Kidney capillary endothelial cell (primary cell): ENCODE measurements around the gene STOML1.
"Not testable (repeated sequence)": the region's sequence is repeated elsewhere in the genome, so short reads cannot be mapped to it uniquely, and the experiment has no call there.

Experiments used
- DNase-seq: peaks from one replicate; pipeline ENCODE4 v3.0.0-alpha.2; 2018; ENCODE audit warnings: low spot score

Gene STOML1

DNA sequence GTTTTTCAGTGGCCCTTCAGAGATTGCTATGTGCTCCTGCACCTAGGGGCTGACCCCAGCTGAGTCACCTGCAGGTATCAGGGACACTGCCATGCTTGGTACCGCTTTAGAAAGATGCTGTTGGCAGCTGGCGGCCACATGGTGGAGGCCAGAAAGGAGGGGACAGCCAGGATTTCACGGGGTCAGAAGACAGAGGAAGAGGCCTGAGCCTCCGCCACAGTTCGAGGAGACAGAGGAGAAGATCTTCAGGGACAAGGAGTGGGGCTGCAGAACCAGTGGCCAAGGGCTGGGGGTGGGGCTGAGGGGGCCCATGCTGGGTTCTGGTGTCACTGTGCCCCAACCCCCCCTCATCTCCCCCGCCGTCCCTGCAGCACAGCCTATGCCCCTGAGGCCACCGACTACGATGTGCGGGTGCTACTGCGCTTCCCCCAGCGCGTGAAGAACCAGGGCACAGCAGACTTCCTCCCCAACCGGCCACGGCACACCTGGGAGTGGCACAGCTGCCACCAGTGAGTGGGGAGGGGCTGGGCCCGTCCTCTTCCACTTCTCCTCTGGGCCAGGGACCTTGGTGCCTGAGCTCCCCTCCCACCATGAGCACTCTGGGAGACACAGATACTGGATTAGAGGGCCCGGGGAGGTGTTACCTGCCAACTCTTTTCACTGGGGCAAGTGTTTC, 45.9 kb downstream of the STOML1 start:
- DNase-seq: no peak

DNA sequence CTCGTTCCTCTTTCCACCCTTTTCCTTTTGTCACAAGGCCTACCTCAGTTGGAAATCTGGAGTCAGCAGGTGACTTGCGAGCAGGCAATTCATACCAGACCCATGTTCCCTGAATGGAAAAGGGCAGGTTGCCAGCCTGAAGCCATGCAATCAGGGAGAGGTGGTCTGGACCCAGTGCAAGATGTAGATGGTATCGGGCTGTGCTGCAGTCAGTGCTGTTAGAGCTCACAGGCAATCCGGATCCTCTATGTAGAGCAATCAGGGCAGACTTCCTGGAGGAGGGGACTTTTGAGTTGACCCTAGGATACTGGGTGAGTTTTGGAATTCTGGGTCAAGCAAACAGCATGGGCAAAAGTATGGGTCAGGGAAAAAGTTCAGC, 47.0 kb downstream of the STOML1 start:
- DNase-seq: no peak

DNA sequence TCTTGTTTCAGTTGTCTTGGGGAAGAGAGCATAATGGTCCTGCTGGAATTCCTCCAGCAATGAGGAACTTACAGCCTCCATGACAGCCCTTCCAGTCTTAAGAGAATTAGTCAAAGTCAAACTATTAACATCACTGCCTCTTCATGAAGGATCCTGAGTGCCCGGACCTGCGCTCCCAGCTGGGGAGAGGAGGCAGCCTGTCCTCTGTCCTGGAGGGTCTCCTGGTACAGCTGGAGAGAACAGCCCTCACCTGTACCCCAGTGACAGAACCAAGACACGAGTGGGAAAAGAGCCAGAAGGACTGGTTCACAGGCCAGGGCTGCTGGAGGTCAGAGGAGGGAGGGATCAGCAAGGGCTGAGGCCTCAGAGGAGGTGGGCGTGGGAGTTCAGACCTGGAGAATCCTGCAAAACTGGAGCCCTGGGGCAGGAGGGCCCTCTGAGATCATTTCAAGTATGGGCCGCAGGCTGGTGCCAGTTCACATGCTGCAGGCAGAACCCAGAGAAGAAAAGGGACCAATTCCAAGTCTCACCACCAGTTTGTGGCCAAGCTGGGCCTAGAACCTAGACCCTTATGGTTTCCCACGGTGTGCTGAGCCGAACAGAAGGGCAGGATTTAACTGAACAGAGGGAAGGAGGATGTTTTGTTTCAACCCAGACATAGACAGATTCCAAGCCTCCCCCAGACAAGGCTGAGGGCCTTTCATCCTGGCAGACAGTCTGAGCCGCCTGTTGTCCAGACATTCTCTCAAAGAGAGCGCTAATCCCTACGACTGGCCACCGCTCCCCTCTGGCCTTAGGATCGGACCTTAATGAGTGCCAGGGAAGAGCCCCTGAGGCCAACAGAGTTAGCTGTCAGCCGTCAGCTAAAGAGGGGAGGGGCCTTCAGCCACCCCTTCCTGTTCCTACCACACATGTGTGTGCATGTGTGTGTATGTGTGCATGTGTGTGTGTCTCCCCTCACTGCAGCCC, 47.6 kb downstream of the STOML1 start:
- no peak for DNase-seq

DNA sequence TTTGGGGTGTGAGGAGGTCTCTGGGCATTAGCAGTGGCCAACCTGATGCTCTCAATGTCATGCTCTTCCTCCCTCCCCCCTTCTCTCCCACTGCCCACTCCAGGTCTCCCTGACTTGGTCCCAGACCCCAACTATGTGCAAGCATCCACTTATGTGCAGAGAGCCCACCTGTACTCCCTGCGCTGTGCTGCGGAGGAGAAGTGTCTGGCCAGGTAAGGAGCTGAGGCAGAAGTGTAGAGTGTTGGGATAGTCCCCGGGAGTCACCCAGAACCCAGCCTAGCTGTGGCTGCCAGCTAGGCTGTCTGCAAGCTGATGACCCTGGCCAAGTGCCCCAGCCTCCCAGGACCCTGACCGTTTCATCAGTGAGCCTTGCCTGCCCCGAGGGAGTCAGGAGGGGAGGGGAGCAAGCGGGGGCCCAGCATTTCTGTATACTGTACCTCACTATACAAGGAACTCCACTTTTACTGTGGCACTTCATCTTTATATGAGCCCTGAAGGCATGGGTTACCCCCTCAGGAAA, 49.3 kb downstream of the STOML1 start:
- no peak for DNase-seq

DNA sequence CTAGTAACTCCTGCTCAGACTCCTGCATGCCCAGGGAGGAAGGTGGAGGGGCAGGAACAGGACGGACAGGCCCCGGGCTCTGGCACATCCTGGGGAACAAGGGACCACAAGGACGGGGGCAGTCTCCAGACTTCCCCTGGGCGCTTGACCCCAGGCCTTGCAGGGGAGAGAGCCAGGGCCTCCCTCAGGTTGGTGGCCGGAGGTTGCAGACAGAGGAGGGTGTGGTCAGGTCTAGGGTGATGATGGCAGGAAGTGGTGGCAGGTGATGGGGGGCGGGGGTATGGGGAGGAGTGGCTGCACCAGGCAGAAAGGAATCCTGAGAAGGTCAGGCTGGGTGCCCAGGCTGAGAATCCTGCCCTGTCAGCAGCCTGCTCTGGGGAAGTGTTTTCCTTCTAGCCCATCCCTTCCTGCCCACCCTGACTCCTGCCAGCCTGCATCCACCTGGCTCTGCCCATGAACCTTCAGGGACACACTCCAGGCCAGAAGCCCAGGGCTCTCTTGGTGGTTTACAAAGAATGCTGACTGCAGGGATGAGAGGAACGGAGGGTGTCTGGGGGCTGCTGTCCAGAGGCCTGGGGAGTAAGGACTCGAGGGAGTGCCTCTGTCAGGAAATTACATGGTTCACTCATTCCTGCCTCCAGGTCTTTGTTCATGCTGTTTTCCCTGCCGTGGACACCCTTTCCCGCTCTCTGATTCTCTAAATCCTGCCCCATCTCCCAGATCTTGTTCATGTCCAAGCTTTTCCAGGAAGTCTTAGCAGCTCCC, 50.0 kb downstream of the STOML1 start:
- DNase-seq: no peak

DNA sequence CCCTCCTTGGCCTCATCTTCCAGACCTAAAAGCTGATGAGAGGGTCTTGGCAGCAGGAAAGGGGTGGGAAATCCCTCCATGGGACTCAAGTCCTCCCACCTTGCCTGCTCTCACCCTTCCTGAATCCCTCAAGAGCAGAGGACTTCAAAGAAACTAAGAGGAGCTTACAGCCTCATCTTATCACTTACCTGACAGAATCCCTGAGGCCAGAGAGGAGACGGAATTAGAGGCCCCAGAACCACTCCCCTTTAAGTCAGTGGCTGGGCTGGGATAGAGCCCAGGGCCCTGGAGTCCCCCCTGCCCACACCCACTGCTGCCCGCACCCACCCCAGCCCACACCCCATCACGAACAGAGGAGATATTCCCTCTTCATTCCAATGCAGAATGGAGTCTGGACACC, 50.6 kb downstream of the STOML1 start:
- no peak for DNase-seq

DNA sequence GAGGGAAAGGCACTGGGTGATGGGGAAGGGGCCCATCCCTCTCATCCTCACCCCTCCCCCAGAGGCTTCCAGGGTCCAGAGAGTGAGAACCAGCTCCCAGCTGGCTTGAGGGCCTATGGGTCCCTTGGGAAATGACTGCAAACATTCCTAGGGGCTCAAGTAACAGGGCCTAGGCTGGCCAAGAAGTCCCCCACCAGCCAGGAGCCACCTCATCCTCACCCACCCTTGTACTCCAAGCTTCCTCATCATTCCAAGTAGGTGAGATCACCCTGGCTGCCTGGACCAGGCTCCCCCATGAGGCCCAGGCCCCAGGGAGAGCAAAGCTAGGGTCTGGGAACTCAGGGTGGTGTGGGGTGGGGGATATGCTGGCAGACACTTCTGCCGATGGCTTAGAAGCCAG, 51.1 kb downstream of the STOML1 start:
- DNase-seq: peak; percentile 32

DNA sequence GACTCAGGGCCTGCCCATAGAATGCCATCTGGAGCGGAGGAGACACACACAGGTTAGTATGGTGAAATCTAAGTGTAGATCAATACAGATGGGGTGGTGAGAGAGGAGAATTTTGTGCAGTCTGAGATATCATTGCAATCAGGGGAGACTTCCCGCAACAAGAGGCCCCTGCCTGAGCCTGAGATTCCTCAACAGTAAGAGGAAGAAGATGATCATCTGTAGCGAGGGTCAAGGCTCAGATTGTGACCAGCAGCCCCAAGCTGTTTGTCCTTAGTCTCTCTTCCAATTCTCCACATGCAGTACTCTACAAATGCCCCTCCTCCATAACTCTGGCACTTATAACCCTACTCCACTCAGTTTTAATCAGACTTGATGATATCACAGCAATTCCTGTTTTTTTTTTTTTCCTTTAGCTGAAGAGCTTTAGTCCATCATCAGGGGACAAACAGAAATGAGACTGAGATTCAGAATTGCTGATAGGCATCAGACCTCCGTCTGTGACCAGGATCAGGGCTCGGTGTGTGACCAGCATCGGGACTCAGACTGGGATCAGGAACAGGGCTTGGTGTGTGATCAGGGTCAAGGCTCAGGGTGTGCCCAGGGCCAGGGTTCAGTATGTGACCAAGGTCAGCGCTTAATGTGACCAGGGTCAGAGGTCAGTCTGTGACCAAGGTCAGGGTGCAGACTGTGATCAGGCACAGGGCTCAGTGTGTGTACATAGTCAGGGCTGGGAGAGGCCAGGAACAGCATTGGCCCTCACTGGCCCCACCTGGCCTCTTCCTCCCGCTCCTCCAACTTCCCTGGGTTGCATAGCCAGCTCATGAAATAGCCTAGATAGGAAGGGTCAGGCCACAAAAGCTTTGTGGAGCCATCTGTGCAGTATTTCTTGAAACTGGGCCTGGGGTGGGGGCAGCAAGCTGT, 51.8 kb downstream of the STOML1 start:
- no peak for DNase-seq

DNA sequence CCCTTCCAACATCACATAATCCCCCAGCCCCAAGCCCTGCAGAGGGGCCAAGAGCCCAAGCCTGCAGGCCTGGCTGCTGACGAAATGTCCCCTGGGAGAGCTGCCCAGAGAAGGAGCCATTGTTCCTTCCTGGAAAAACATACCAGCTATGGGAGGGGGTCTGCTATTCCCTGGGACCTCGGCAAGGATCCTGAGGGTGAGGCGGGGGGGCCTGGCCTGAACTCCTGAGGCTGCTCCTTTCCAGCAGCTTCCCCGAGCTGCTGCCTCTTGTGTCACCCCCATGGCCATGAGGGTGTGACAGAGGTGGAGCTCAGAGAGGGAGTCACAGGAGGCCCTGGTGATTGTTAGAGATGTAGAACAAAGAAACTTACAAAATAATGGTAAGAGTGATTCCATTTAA, 53.0 kb downstream of the STOML1 start:
- no peak for DNase-seq

DNA sequence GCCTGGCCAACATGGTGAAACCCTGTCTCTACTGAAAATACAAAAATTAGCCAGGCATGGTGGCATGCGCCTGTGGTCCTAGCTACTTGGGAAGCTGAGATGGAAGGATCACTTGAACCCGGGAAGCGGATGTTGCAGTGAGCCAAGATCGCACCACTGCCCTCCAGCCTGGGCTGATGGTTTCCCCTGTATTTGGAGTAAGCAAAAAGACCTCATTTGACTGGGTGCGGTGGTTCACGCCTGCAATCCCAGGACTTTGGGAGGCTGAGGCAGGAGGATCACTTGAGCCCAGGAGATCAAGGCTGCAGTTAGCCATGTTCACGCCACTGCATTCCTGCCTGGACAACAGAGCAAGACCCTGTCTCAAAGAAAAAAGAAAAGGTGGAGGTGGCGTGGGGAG, 53.6 kb downstream of the STOML1 start:
- not testable (repeated sequence) for DNase-seq

DNA sequence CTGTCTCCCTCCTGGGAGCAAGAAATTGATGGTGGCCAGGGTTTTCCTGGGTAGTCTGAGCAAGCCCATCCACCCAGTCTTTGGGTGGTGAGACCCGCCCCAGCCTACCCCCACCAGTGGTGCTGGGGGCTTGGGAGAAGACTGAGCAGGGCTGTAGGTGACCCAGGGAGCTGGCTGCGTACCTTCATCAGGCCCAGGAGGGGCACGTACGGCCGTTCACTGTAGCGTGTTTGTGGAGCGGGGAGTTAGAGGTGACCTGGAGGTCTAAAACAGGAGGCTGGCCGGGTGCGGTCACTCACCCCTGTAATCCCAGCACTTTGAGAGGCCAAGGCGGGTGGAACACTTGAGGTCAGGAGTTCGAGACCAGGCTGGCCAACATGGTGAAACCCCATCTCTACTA, 54.4 kb downstream of the STOML1 start:
- no peak for DNase-seq

DNA sequence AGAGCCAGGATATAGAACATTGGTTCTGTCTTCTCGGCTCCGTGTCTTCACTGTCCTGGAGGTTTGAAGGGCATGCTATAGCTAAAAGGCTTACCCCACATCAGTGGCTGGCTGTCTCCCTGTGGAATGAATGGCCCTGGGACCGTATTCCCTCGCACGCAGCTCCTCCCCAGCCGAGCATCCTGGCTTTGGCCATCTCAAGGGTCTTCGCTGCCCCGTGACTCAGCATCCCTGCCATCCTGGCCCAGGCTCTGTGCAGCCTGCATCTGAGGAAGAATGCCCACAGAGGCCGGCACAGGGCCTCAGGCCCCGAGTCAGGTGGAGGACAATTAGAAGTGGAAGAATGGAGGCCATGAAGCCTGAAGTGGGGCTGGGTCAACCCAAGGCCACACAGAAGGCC, 54.8 kb downstream of the STOML1 start:
- no peak for DNase-seq

DNA sequence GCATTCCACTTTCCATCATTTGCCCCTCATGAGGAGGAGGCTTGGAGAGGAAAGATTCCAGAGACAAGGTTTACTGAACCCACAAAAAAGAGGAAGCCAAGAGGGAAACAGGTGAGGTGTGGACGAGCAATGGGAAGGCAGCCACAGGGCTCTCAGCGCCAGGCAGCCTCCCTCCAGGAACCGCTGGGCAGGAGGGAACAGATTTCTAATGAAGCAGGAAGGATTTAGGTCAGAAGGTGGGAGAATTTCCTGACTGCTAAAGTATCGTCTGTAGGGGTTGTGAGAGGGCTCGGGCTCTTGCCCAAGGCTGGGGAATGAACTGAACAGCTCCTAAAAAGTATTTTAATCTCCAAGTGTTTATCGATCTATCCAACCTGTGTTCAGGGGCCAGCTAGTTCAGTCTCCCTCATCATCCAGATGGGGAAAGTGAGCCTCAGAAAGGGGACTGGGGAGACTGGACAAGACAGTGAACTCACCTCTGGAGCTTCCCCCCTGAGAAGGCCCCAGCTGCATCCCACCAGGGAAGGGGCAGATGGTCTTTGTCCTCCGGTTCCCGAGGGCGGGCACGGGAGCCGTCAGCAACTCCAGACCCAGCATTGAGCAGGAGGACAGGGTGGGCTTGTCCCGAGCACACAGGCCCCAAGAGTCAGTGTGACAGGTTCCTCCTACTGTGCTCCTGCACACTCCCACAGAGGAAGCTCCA, 55.4 kb downstream of the STOML1 start:
- DNase-seq: no peak

DNA sequence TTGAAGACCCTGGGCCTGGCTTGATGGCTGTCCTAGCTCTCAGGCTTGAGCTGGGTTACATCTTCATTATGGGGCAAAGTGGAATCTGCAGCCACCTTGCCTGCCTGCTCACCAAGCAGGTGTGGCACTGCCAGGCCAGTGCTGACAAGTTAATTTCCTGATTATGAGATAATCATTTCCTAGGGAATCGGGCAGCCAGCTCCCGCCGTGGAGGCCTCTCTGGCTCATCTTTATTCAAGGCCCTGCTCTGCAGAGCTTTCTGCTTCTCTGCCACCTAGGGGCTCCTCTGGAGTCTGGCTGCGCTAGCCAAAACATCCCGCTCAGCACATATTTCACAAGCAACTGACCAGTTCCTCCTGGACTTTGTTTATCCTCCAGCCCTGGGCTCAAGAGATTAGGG, 55.9 kb downstream of the STOML1 start:
- DNase-seq: no peak

DNA sequence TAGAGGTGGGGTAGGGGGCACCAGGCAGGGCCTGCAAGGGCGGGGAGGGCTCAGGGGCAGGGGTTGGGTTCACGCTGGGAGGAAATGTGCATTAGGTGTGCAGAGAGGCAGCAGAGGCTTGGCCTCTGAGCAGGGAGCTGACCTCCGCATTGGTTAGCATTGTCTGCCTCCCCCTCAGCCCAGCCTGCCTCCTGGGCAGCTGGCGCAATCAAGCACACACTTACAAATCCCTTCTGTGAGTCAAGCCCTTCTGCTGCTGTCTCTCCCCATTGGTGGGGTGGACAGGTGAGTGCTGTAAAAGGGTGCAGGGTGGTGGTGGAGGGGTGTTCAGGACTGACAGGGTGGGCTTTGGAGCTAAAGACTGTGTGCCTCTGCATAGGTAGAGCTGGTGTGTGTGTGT, 56.5 kb downstream of the STOML1 start:
- DNase-seq: no peak

DNA sequence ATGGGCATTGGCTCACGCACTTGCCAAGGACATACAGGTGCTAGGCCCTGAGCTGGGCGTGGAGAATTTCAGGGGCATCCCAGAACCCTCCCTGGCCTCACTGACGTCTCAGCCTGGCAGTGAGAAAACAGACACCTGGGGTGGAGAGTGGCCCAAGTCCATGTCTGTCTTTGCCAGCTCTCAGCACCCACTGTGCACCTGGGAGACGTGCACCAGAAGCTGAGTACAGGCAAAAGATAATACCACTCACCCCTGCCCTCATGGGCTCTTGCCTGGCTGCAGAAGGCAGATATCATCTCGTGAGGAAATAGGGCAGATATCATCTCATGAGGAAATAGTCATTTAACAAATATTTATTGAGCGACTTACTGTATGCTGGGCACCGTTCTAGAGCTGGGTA, 57.8 kb downstream of the STOML1 start:
- DNase-seq: no peak

DNA sequence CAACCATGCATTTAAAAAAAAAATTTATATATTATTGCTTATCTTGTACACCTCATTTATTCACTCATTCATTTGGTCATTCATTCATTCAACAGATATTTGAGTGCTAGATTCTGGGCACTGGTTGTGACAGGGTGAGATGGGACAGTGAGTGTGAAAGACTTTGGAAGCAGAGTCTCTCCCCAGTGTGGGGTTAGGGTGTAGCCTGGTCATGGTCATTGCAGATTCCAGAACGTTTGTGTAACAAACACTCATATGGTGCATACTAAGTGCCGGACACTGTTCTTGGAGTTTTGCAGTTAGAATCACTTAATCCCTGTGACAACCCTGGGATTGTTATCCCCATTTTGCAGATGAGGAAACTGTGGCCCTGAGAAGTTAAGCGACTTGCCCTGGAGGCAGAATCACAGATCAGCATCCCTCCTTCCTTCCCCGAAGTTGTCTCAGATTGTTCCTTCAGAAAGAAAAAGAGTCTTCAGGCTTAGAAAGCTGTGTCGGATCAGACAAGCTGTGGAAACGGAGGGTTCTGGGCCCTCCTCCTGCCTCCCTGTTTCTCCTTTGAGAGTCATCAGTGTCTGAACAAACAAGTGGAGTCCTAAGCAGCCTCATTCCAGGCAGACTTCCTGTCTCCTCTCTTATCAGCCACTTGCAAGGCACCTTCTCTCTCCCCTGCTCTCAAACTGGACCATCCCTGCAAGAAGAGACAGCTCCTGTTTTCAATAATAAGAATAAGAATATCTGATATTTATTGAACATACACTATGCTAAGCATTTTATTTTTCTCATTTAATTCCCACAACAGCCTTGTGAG, 59.5 kb downstream of the STOML1 start:
- no peak for DNase-seq

DNA sequence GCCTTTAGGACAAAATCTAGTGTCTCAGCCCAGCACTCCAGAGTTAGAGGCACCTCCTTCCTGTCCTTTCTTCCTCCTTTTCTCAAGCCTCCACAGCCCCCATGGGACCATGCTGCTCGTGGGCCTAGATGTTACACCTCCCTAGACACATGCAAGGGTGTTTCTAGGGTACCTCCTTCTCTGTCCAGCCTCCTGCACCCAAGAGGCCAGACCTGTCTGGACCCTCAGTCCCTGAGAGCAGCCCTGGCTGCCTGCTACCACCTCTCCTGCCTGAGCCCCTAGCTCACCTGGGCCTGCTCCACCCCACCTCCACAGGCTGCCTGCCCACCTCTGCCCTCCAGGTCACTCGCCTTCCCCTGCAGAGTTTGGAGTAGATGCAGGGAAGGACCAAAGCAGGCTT, 60.7 kb downstream of the STOML1 start:
- no peak for DNase-seq

DNA sequence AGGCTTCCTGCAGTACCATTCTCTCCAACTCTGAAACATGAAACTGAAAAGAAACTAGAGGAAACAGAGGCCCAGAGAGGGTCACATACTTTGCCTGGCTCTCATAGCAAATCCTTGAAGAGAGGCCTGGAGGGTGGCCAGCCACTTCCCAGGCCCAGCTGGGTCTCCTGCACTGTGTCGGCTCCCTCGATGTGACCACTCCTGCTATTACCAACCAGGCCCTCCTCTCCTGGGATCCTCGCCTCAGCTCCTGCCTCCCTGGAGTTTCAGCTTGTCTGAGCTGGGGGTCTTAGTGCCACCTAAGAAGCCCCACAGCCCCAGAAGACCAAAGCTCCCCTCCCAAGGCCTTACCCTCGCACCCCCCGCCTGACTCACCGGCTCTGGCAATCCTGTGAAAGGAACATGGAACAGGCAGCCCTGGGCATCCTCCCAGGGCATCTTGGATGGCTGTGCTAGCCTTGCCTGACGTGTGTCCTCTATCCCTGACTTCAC, 61.3 kb downstream of the STOML1 start:
- DNase-seq: no peak

DNA sequence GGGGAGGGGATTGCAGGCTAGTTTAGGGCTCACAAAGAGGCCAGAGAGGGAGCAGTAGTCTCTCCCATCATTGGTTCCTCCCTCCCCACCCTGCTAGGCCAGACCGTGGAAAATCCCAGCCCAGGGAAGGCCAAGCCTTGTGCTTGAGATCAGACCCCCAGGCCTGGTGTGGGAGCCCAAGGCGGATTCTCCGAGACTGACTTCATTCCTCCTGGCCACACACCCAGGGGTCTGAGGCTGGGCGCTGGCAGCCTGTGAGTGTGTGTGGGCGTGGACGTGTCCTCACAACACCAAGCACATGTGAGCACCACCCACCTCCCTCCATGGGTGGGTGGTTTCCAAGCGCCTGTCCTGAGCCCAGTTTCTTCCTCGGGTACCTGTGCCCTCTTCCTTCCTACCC, 61.7 kb downstream of the STOML1 start:
- DNase-seq: no peak
